Measurements from ENCODE around the gene ENDOV.

GRCh38 chr17:80431246-80432195 is 16.6 kb downstream of the ENDOV start:
- TF ChIP-seq POLR2A (IDR thresholded peaks at IDR 0.05) (no peak), CTCF (IDR thresholded peaks at IDR 0.05) (no peak)

Measured in uterus (tissue), 2 donors.